NCI-H345 (cell line): ENCODE measurements around the gene KLF16.
"Not testable (repeated sequence)": the region's sequence is repeated elsewhere in the genome, so short reads cannot be mapped to it uniquely, and the experiment has no call there.

Source experiments
- DNase-seq: peaks from one replicate; lab custom pipeline; 2025; lab: John Stamatoyannopoulos, UW

The KLF16 gene

GRCh38 chr19:1863328-1863637 lies at the start of gene KLF16:
KLF16 (minus strand) TSS chr19:1863579; CDS start chr19:1863497, 82 bp downstream.
- no peak for DNase-seq

GRCh38 chr19:1912760-1913505 lies 49.6 kb upstream of the KLF16 start:
- DNase-seq = no peak

- no peak for DNase-seq
Measured at GRCh38 chr19:1911995-1912394, 48.6 kb upstream of the KLF16 start.

DNA sequence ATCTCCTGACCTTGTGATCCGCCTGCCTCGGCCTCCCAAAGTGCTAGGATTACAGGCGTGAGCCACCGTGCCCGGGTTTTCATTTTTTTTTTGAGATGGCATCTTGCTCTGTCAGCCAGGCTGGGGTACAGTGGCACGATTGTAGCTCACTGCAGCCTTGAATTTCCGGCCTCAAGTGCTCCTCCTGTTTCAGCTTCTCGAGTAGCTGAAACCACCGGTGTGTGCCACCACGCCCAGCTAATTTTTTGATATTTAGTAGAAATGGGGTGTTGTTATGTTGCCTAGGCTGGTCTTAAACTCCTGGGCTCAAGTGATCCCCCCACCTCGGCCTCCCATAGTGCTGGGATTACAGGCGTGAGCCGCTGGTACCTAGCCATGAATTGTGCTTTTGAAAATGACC lies 47.7 kb upstream of the KLF16 start:
- DNase-seq = no peak

GRCh38 chr19:1910177-1910576 lies 46.8 kb upstream of the KLF16 start:
- DNase-seq = no peak

DNA sequence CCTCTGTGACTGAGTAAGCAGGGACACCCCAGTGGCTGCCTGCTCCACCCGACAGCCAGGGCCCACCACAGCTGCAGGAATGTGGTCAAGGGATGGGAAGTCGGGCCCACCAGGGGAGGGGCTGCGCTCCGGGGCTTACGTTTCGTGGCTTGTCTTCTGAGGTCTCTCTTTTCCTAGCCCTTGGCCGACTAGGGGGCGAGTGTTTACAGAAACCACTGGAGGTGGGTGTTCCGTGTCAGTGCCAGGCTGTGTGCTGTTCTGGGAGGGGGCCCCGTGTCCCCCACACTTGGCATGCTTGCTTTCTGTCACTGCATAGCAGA lies 46.3 kb upstream of the KLF16 start:
- no peak for DNase-seq

DNA sequence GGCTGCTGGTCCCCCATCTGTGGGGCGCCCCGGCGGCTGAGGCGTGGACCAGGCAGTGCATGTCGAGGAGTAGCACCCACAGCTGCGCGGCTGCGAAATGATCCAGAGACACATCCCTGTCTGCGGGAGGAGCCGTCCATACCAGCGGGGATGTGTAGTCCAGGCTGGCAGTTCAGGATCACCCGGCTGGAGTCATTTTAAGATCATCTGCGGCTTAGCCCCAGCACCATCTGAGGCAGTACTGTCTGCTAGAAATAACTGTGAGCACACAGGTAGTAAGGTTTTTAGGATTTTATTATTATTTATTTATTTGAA lies 44.9 kb upstream of the KLF16 start:
- no peak for DNase-seq

DNA sequence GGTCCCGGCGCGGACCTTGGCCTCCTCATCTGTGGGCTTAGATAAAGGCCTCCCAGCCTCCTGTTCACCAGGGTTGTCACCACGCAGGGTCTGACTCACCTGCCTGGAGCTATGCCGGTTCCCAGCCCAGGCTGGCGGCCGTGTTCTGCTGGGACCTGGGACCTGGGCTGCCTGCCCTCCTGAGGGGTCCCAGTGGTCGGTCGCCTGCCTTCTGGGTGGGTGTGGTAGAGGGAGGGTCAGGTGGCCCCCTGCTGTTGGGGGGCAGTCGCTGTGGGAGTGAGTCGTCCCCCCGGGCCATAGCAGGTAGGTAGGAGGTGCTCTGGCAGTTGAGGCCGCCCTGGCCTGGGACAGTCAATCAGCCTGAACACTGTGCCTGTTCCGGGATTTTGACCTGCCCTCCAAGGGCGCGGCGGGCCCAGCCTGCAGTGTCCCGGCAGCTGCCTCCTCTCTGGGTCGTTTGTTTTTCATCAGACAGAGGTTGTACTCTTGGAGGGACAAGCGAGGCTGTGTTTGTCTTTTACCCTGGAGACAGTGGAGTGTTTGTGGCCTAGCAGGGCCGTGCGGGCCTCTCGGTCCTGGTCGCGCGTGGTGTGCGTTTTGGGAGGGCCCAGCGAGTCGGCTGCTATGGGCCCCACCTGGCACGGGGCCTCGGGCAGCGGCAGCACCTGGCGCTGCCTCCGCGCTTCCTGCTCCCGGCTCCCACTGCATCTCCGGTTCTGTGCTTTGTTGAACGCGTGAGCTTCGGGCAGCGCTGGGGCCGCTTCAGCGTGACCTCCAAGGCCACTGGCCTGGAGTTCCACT lies 44.4 kb upstream of the KLF16 start:
- no peak for DNase-seq

DNA sequence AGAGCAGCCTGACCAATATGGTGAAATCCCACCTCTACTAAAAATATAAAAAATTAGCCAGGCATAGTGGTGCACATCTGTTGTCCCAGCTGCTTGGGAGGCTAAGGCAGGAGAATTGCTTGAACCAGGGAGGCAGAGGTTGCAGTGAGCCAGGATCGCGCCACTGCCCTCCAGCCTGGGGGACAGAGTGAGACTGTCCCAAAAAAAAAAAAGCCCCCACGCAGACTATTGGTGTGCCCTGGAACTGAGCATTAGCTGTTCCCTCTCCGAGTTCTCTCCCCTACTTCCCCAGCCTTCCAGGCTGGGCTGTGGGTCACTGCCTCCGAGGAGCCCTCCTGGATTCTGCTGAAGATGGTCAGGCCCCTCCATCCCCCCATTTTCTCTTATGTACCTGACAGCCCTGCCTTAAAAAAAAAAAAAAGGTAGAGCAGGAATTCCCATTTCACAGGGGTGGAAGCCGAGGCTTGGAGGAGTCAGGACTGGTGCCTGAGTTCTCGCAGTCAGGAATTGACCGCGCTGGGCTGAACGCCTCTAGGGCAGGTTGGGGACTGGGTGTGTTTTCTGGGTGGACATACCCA lies 43.7 kb upstream of the KLF16 start:
- DNase-seq = no peak

DNA sequence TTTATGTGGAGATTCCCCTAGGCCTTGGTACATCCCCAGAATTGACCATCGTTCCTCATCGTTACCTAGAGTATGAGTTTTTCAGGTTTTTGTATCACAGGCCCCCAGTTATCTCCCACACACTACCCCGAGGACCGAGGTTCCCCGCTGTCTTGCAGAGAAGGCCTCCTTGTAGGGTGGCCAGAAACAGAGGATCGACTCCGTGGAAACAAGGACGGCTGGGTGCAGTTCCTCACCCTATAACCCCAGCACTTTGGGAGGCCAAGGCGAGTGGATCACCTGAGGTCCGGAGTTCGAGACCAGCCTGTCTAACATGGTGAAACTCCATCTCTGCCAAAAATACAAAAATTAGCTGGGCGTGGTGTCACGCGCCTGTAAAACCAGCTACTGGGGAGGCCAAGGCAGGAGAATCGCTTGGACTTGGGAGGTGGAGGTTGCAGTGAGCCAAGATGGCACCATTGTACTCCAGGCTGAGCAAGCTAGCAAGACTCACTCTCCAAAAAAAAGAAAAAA lies 42.5 kb upstream of the KLF16 start:
- no peak for DNase-seq

- DNase-seq = peak; percentile 99
Measured at GRCh38 chr19:1905110-1905862, 41.9 kb upstream of the KLF16 start, which contains the start of the genes ADAT3 and SCAMP4. ADAT3 (plus strand) TSS chr19:1905399; CDS start chr19:1912048, 6,649 bp downstream. SCAMP4 (plus strand) TSS chr19:1905399; CDS start chr19:1915020, 9,621 bp downstream.

GRCh38 chr19:1904860-1905109 lies 41.4 kb upstream of the KLF16 start:
- no peak for DNase-seq

DNA sequence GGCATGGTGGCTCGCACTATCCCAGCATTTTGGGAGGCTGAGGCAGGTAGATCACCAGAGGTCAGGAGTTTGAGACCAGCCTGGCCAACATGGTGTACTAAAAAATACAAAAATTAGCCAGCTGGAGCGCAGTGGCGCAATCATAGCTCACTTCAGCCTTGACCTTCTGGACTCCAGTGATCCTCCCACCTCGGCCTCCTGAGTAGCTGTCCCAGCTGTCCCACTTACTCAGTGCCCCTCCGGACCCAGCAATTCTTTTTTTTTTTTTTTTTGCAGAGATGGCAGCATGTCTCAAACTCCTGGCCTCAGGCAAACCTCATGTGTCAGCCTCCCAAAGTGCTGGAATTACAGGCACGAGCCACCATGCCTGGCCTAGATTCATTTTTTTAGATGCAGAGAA lies 39.5 kb upstream of the KLF16 start:
- DNase-seq = no peak

- DNase-seq = no peak
Measured at GRCh38 chr19:1901940-1902404, 38.6 kb upstream of the KLF16 start.

DNA sequence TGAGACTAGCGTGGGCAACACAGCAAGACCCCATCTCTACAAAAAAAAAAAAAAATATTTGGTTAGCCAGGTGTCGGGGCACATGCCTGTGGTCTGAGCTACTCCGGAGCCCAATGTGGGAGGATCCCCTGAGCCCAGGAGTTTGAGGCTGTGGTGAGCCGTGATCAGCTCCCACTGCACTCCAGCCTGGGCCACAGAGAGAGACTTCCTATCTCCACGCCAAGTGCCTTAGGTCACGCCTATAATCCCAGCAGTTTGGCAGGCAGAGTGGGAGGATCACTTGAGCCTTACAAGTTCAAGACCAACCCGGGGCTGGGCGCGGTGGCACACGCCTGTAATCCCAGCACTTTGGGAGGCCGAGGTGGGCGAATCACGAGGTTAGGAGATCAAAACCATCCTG lies 33.1 kb upstream of the KLF16 start:
- no peak for DNase-seq

GRCh38 chr19:1893791-1894190 lies 30.4 kb upstream of the KLF16 start:
- no peak for DNase-seq

DNA sequence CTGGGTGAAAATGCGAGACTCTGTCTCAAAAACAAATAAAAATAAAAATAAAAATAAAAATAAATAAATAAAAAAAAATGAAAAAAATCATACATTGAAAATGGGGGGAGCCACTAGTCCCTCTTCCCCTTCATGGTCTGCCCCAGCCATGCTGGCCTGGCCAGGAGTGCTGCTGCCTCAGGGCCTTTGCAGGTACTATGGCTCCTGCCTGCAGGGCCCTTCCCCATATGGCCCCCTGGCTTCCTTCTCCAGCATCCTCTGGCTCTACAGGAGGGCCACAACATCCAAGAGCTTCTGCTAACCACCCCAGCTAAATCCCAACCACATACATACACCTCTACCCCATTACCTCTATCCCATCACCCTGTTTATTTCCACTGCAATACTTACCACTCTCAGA lies 26.5 kb upstream of the KLF16 start:
- no peak for DNase-seq

GRCh38 chr19:1888385-1888784 lies 25.0 kb upstream of the KLF16 start:
- DNase-seq = no peak

DNA sequence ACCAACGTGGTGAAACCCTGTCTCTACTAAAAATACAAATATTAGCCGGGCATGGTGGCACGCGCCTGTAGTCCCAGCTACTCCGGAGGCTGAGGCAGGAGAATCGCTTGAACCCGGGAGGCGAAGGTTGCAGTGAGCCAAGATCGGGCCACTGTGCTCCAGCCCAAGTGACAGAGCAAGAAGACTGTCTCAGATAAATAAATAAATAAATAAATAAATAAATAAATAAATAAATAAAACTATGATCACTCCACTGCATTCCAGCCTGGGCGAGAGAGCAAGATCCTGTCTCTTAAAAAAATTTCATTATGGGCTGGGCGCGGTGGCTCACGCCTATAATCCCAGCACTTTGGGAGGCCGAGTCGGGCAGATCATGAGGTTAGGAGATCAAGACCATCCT lies 23.0 kb upstream of the KLF16 start:
- DNase-seq = not testable (repeated sequence)

- DNase-seq = peak; percentile 95
Measured at GRCh38 chr19:1885398-1886119, 22.2 kb upstream of the KLF16 start, which contains the start of gene ABHD17A. ABHD17A (minus strand) TSS chr19:1885496; CDS start chr19:1881566, 3,930 bp downstream.

DNA sequence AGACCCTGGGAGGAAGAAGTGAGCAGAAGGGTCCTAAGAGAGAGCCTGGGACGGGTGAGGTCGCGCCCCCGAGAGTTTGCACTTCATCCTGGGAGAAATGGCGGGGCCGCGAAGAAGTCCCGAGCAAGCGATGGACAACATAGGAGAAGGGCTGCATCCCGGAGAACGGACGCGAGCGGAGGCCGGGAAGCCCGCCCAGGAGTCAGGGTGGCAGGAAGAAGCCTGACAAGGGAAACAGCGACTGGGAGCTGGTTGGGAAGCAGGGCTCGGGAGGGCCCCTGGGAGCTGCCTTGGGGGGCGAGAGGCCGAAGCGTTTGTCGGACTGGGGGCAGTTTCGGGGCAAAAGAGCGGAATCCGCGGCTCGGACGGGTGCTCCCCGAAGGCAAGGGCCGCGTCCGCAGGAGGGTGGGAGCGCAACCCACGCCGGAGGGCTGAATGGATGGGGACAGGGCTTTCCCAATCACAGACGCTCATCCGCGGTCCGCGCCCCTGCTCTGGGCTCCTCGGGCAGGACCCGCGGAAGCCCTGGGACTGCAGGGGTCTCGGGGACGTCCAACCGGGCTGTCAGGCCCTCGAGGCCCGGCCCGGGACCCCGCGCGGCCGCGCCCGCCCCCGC lies 21.4 kb upstream of the KLF16 start:
- DNase-seq = no peak
